Measurements from ENCODE around the gene HTATSF1. TPM values are rescaled to one million over a fixed set of nuclear protein-coding genes. Genes with fewer than 3 reads are reported as not detected.

HTATSF1 gene
- total RNA-seq, 4 donors from 2014 or later = 62.1 to 76.5 (median 69.4) TPM

Small RNA genes lying within 50 kb of the gene (small RNA-seq; reads per million reads assigned to genes)
- gene MIR934 = 0 reads per million in 4 donors

Other genes starting within 250 kb of the HTATSF1 start
- gene MAP7D3, start 246.2 kb upstream of the HTATSF1 start, total RNA-seq = 10 to 100 TPM; 17.1 to 30.5 (median 23.0) TPM
- gene ADGRG4, start 196.6 kb upstream of the HTATSF1 start, total RNA-seq = 1 to 10 TPM in 1 of 4 donors, under 1 TPM in 2, not detected in 1; 0.04 to 3.2 (median 0.16) TPM
- gene BRS3, start 9.6 kb upstream of the HTATSF1 start, total RNA-seq = not detected
- under 1 TPM in 1 of 4 donors, not detected in 3; 0.87 TPM for gene VGLL1, start 34.6 kb downstream of the HTATSF1 start, total RNA-seq
- under 1 TPM in 2 of 4 donors, not detected in 2; 0.15 to 0.40 TPM for gene CD40LG, start 150.6 kb downstream of the HTATSF1 start, total RNA-seq